ENCODE results near the gene GYG2.

DNA sequence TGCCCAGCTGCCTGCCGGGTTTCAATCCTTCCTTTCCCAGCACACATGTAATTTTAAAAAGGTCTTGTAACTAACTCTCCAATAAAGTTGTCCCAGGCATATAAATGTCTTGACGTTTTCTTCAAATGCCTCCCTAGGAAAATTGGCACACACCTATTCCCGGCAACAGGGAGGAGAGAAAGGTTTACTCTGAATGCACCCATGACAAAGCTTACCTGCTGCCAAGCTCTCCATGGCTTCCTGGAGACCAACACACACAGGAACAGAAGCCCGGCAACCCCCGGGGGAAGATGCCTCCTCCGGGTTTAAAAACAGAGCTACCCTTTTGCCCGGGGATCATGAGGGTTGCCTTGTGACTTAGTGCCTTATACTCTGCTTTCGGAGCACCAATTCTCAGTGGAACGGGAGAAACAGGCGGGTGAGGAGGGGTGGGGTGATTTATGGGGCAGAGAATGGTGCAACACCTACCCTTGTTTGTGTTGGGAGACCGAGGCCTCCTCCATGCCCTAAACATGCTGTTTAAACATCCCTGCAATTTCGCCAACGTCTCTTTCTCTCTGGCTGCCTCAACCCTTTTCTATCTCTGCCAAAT, 4.8 kb upstream of the GYG2 start:
- TF ChIP-seq, protein P1, sequence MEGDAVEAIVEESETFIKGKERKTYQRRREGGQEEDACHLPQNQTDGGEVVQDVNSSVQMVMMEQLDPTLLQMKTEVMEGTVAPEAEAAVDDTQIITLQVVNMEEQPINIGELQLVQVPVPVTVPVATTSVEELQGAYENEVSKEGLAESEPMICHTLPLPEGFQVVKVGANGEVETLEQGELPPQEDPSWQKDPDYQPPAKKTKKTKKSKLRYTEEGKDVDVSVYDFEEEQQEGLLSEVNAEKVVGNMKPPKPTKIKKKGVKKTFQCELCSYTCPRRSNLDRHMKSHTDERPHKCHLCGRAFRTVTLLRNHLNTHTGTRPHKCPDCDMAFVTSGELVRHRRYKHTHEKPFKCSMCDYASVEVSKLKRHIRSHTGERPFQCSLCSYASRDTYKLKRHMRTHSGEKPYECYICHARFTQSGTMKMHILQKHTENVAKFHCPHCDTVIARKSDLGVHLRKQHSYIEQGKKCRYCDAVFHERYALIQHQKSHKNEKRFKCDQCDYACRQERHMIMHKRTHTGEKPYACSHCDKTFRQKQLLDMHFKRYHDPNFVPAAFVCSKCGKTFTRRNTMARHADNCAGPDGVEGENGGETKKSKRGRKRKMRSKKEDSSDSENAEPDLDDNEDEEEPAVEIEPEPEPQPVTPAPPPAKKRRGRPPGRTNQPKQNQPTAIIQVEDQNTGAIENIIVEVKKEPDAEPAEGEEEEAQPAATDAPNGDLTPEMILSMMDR (conservative IDR thresholded peaks at IDR 0.05), result no peak
- no peak for TF ChIP-seq EZH2 (IDR thresholded peaks at IDR 0.05; ENCODE audit: low read depth)

Data from PC-9 (cell line).